Fibroblast of pulmonary artery (primary cell): ENCODE measurements around the gene PCDHB12.
"Not testable (repeated sequence)": the region's sequence is repeated elsewhere in the genome, so short reads cannot be mapped to it uniquely, and the experiment has no call there.

ENCODE experiments used
- DNase-seq: peaks from one replicate; pipeline ENCODE4 v3.0.0-alpha.2; 2010; ENCODE audit warnings: low read depth
- H3K4me3 ChIP-seq: replicated peaks from 2 replicates; pipeline ENCODE4 v1.5.1; 2011; ENCODE audit warnings: low read depth, mild to moderate bottlenecking, control low read depth, low read length, moderate library complexity
- TF ChIP-seq, protein P1 (sequence below): IDR thresholded peaks from 2 replicates; pipeline ENCODE4 v1.5.1; 2011; ENCODE audit warnings: mild to moderate bottlenecking, control low read depth, low read length, inconsistent platforms; ENCODE audit errors: missing control alignments

Gene PCDHB12

DNA sequence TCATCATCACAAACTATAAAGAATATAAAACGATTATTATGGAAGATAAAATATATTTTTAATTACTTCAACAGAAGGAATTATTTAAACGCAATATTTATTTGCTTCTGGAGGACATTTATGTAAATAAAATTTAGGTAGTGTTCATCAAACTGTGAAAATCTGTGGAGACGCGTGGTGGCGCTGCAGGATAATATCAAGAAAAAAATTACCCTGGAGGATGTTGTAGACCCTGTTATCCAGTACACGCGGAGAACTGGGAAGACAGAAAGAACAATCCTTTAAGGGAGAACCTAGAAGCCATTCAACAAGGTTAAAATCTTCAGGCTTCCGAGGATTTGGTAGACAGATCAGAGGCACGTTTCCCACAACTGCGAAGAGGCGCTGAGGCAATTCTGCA, at the start of gene PCDHB12:
Gene PCDHB12 (plus strand): TSS at position 242 of the 400 bp plus-strand sequence. CDS start 189 bp downstream, outside the sequence.
- peak; percentile 7 for DNase-seq
- TF ChIP-seq, protein P1, sequence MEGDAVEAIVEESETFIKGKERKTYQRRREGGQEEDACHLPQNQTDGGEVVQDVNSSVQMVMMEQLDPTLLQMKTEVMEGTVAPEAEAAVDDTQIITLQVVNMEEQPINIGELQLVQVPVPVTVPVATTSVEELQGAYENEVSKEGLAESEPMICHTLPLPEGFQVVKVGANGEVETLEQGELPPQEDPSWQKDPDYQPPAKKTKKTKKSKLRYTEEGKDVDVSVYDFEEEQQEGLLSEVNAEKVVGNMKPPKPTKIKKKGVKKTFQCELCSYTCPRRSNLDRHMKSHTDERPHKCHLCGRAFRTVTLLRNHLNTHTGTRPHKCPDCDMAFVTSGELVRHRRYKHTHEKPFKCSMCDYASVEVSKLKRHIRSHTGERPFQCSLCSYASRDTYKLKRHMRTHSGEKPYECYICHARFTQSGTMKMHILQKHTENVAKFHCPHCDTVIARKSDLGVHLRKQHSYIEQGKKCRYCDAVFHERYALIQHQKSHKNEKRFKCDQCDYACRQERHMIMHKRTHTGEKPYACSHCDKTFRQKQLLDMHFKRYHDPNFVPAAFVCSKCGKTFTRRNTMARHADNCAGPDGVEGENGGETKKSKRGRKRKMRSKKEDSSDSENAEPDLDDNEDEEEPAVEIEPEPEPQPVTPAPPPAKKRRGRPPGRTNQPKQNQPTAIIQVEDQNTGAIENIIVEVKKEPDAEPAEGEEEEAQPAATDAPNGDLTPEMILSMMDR, result no peak
- H3K4me3 ChIP-seq, result no peak within 1 kb of the TSS

- H3K4me3 ChIP-seq, result no peak within 1 kb of the TSS
- TF ChIP-seq, protein P1, result peak; percentile 31
- peak; percentile 12 for DNase-seq
Observed at GRCh38 chr5:141172381-141173204, 35.9 kb upstream of the PCDHB12 start, which contains the start of gene PCDHB7. Gene PCDHB7 (plus strand): TSS chr5:141172644. CDS start chr5:141172836, 192 bp downstream.

DNA sequence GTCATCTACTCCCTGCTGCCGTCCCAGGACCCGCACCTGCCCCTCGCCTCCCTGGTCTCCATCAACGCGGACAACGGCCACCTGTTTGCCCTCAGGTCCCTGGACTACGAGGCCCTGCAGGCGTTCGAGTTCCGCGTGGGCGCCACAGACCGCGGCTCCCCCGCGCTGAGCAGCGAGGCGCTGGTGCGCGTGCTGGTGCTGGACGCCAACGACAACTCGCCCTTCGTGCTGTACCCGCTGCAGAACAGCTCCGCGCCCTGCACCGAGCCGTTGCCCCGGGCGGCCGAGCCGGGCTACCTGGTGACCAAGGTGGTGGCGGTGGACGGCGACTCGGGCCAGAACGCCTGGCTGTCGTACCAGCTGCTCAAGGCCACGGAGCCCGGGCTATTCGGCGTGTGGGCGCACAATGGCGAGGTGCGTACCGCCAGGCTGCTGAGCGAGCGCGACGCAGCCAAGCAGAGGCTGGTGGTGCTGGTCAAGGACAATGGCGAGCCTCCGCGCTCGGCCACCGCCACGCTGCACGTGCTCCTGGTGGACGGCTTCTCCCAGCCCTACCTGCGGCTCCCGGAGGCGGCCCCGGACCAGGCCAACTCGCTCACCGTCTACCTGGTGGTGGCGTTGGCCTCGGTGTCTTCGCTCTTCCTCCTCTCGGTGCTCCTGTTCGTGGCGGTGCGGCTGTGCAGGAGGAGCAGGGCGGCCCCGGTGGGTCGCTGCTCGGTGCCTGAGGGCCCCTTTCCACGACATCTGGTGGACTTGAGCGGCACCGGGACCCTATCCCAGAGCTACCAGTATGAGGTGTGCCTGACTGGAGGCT, 34.0 kb upstream of the PCDHB12 start:
- not testable (repeated sequence) for DNase-seq, H3K4me3 ChIP-seq

DNA sequence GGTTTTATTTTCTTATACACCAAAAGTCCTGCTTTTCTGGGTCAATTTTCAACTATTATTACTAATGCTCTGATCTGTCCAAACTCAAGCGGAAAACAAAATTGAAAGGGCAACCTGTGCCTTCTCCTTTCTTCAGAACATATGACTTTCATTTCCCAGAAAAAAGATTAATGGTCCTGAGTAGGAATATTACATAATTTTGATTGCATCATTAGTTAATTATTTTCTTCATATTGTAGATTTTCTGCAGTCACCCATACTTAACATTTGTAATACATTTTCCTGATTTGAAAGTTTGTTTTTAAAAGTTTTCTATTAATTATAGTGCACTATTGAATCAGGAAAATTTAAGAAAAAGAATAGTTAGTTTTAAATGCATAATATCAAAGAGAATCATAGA, 32.6 kb upstream of the PCDHB12 start:
- DNase-seq, result no peak
- H3K4me3 ChIP-seq, result no peak overlapping the region
- TF ChIP-seq, protein P1, result no peak

GRCh38 chr5:141177577-141178191, 30.8 kb upstream of the PCDHB12 start, which contains the start of gene PCDHB8:
Gene PCDHB8 (plus strand): TSS chr5:141177790. CDS start chr5:141178035, 245 bp downstream.
- not testable (repeated sequence) for H3K4me3 ChIP-seq, DNase-seq

- H3K4me3 ChIP-seq, DNase-seq: not testable (repeated sequence)
Observed at GRCh38 chr5:141179371-141179770, 29.1 kb upstream of the PCDHB12 start.

DNA sequence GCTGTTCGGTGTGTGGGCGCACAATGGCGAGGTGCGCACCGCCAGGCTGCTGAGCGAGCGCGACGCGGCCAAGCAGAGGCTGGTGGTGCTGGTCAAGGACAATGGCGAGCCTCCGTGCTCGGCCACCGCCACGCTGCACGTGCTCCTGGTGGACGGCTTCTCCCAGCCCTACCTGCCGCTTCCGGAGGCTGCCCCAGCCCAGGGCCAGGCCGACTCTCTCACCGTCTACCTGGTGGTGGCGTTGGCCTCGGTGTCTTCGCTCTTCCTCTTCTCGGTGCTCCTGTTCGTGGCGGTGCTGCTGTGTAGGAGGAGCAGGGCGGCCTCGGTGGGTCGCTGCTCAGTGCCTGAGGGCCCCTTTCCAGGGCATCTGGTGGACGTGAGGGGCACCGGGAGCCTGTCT, 28.6 kb upstream of the PCDHB12 start:
- not testable (repeated sequence) for H3K4me3 ChIP-seq, DNase-seq

- no peak overlapping the region for H3K4me3 ChIP-seq
- no peak for DNase-seq
- TF ChIP-seq, protein P1, result no peak
Observed at GRCh38 chr5:141180313-141180712, 28.2 kb upstream of the PCDHB12 start.
